HepG2 (cell line): ENCODE measurements around the gene ARIH2. TPM values are rescaled to one million over a fixed set of nuclear protein-coding genes. Genes with fewer than 3 reads are reported as not detected.
A peak's percentile ranks its signal among the peaks of the same experiment; 100 is the strongest.

Experiments
- ARNT ChIP-seq: fragments of 450-650 bp; IDR thresholded peaks from 2 replicates; pipeline ENCODE4 v1.6.1; 2017
- HDAC1 ChIP-seq: sonication (generic); formaldehyde crosslinking; IDR thresholded peaks from 2 replicates; pipeline ENCODE4 v1.5.1; 2020; ENCODE audit warnings: mild to moderate bottlenecking, missing genetic modification reagents
- HNRNPK ChIP-seq: fragments of 200-400 bp; formaldehyde crosslinking; IDR thresholded peaks from 2 replicates; pipeline ENCODE4 v1.6.1; 2018; ENCODE audit warnings: low read length, low read depth, moderate library complexity, mild to moderate bottlenecking; ENCODE audit not compliant: poor library complexity, severe bottlenecking
- HOXA3 ChIP-seq: sonication (generic); formaldehyde crosslinking; IDR thresholded peaks from 2 replicates; pipeline ENCODE4 v1.5.0; 2020; ENCODE audit warnings: missing genetic modification reagents
- JARID2 ChIP-seq: sonication (generic); formaldehyde crosslinking; IDR thresholded peaks from 2 replicates; pipeline ENCODE4 v1.8.1; 2023; ENCODE audit warnings: missing genetic modification reagents, inconsistent platforms; ENCODE audit not compliant: insufficient replicate concordance
- KDM5B ChIP-seq: sonication (generic); formaldehyde crosslinking; IDR thresholded peaks from 2 replicates; pipeline ENCODE4 v1.4.0; 2020; ENCODE audit warnings: missing genetic modification reagents, mild to moderate bottlenecking, borderline replicate concordance
- KMT2A ChIP-seq: sonication (generic); formaldehyde crosslinking; IDR thresholded peaks from 2 replicates; pipeline ENCODE4 v1.4.0; 2020; ENCODE audit warnings: missing genetic modification reagents
- MYC ChIP-seq: sonication (generic); formaldehyde crosslinking; IDR thresholded peaks from 2 replicates; pipeline ENCODE4 v1.9.0; 2021; ENCODE audit warnings: missing genetic modification reagents, borderline replicate concordance
- SALL1 ChIP-seq: sonication (generic); formaldehyde crosslinking; IDR thresholded peaks from 2 replicates; pipeline ENCODE4 v1.8.0; 2022; ENCODE audit warnings: mild to moderate bottlenecking, missing genetic modification reagents
- SETDB1 ChIP-seq: sonication (generic); formaldehyde crosslinking; IDR thresholded peaks from 2 replicates; pipeline ENCODE4 v1.5.1; 2020; ENCODE audit warnings: missing genetic modification reagents, mild to moderate bottlenecking, borderline replicate concordance
- SIN3A ChIP-seq: IDR thresholded peaks from 2 replicates; pipeline ENCODE4 v1.6.1; 2011; ENCODE audit warnings: low read depth, mild to moderate bottlenecking, control low read depth, low read length, borderline replicate concordance
- TAF1 ChIP-seq: sonication (generic); formaldehyde crosslinking; IDR thresholded peaks from 2 replicates; pipeline ENCODE4 v1.4.0; 2020; ENCODE audit warnings: missing genetic modification reagents
- ZBTB42 ChIP-seq: sonication (generic); formaldehyde crosslinking; IDR thresholded peaks from 2 replicates; pipeline ENCODE4 v1.5.0; 2020; ENCODE audit warnings: mild to moderate bottlenecking, missing genetic modification reagents
- ZNF3 ChIP-seq: IDR thresholded peaks from 2 replicates; pipeline ENCODE4 v1.7.0; 2017; ENCODE audit warnings: inconsistent platforms
- polyA plus RNA-seq, 8 experiments: library from polyadenylated mRNA; depleted of rRNA in 3 of 8; stranded (reverse) in 7 of 8; unstranded in 1 of 8; fragments of >200 nt; fragmentation: Illumina TruSeq in 4 of 8; extraction: Trizol in 4 of 8; gene quantifications; 2 replicates each; pipeline versions ENCODE4 v1.2.1 to v1.2.3, GENCODE V29; 2011 to 2016; ENCODE audit warnings: low read depth in 4 of 8, missing spikeins in 1 of 8, mixed read lengths in 1 of 8; ENCODE audit not compliant: insufficient read depth in 1 of 8
- total RNA-seq, 5 experiments: library from RNA; depleted of rRNA; stranded (reverse); fragments of >200 nt; fragmentation: Illumina TruSeq; extraction: Trizol; gene quantifications; 2 replicates each; pipeline ENCODE4 v1.2.3, GENCODE V29; 2016; ENCODE audit warnings: low read depth in 1 of 5
- TF ChIP-seq, protein P1 (sequence below): sonication (generic); formaldehyde crosslinking; IDR thresholded peaks from 2 replicates; pipeline ENCODE4 v1.4.0; 2020; ENCODE audit warnings: missing genetic modification reagents, borderline replicate concordance
- TF ChIP-seq, protein P2 (sequence below): sonication (generic); formaldehyde crosslinking; IDR thresholded peaks from 2 replicates; pipeline ENCODE4 v1.5.0; 2020; ENCODE audit warnings: mild to moderate bottlenecking, missing genetic modification reagents, moderate library complexity
- TF ChIP-seq, protein P3 (sequence below): sonication (generic); formaldehyde crosslinking; IDR thresholded peaks from 2 replicates; pipeline ENCODE4 v1.5.0; 2020; ENCODE audit warnings: mild to moderate bottlenecking, missing genetic modification reagents
- TF ChIP-seq, protein P4 (sequence below): sonication (generic); formaldehyde crosslinking; IDR thresholded peaks from 2 replicates; pipeline ENCODE4 v1.8.1; 2023; ENCODE audit warnings: mild to moderate bottlenecking, missing genetic modification reagents

The ARIH2 gene
- total and polyA plus RNA-seq, 2 of the 13 experiments (the other 11 are each of a cell fraction or from before 2014, with no cell fraction given): 64.8 to 83.3 TPM

DNA sequence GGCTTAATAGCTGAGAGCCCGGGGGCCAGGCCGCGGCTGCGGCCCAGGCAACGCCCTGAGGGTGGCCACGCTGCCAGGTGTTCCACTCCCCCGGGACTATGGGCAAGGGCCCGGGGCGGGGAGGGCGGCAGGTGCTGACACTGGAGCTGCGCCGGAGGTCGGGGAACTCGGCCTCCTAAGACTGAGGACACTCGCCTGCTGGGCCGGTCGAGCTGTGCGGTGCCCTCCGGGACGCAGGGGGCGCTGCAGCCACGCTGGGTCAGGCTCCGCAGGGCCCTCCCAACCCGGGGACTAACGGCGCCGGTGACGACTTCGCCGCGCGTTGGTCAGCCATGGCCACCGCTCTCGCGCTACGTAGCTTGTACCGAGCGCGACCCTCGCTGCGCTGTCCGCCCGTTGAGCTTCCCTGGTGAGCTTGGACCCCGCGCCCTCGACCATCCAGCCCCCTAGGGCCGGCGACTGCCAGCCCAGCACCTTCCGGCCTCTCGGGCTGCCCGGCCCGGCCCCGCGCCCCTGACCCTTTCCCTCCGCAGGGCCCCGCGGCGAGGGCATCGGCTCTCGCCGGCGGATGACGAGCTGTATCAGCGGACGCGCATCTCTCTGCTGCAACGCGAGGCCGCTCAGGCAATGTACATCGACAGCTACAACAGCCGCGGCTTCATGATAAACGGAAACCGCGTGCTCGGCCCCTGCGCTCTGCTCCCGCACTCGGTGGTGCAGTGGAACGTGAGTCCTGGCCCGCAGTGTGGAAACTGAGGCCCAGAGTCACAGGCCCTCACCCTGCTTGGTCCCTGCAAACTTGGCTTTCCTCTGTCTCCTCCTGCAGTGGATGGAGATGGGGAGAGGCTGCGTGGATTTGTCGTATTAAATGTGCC lies 103.4 kb downstream of the ARIH2 start, which contains the start of gene NDUFAF3 (continued):
- TF ChIP-seq, protein P1, sequence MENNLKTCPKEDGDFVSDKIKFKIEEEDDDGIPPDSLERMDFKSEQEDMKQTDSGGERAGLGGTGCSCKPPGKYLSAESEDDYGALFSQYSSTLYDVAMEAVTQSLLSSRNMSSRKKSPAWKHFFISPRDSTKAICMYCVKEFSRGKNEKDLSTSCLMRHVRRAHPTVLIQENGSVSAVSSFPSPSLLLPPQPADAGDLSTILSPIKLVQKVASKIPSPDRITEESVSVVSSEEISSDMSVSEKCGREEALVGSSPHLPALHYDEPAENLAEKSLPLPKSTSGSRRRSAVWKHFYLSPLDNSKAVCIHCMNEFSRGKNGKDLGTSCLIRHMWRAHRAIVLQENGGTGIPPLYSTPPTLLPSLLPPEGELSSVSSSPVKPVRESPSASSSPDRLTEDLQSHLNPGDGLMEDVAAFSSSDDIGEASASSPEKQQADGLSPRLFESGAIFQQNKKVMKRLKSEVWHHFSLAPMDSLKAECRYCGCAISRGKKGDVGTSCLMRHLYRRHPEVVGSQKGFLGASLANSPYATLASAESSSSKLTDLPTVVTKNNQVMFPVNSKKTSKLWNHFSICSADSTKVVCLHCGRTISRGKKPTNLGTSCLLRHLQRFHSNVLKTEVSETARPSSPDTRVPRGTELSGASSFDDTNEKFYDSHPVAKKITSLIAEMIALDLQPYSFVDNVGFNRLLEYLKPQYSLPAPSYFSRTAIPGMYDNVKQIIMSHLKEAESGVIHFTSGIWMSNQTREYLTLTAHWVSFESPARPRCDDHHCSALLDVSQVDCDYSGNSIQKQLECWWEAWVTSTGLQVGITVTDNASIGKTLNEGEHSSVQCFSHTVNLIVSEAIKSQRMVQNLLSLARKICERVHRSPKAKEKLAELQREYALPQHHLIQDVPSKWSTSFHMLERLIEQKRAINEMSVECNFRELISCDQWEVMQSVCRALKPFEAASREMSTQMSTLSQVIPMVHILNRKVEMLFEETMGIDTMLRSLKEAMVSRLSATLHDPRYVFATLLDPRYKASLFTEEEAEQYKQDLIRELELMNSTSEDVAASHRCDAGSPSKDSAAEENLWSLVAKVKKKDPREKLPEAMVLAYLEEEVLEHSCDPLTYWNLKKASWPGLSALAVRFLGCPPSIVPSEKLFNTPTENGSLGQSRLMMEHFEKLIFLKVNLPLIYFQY: no peak; the same call in 1 of the 2 replicates
- TF ChIP-seq TAF1 (peak; percentile 81), KMT2A (peak; percentile 94), HDAC1 (CRISPR knock-in tag) (peak; percentile 88), SALL1 (CRISPR knock-in tag) (peak; percentile 67), MYC (peak; percentile 81; the same call in 1 of the 2 replicates), HNRNPK (peak; percentile 76), ARNT (no peak), SETDB1 (CRISPR knock-in tag) (no peak), ZNF3 (no peak), KDM5B (CRISPR knock-in tag) (peak; percentile 61; the same call in 1 of the 2 replicates), JARID2 (CRISPR knock-in tag) (no peak), SIN3A (0 out of 2 replicates have a peak, but pooled peaks have one; percentile 25), ZBTB42 (CRISPR knock-in tag) (no peak), HOXA3 (CRISPR knock-in tag) (peak; percentile 97)
- TF ChIP-seq, protein P2, sequence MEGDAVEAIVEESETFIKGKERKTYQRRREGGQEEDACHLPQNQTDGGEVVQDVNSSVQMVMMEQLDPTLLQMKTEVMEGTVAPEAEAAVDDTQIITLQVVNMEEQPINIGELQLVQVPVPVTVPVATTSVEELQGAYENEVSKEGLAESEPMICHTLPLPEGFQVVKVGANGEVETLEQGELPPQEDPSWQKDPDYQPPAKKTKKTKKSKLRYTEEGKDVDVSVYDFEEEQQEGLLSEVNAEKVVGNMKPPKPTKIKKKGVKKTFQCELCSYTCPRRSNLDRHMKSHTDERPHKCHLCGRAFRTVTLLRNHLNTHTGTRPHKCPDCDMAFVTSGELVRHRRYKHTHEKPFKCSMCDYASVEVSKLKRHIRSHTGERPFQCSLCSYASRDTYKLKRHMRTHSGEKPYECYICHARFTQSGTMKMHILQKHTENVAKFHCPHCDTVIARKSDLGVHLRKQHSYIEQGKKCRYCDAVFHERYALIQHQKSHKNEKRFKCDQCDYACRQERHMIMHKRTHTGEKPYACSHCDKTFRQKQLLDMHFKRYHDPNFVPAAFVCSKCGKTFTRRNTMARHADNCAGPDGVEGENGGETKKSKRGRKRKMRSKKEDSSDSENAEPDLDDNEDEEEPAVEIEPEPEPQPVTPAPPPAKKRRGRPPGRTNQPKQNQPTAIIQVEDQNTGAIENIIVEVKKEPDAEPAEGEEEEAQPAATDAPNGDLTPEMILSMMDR (CRISPR knock-in tag): peak; percentile 97
- TF ChIP-seq, protein P3, sequence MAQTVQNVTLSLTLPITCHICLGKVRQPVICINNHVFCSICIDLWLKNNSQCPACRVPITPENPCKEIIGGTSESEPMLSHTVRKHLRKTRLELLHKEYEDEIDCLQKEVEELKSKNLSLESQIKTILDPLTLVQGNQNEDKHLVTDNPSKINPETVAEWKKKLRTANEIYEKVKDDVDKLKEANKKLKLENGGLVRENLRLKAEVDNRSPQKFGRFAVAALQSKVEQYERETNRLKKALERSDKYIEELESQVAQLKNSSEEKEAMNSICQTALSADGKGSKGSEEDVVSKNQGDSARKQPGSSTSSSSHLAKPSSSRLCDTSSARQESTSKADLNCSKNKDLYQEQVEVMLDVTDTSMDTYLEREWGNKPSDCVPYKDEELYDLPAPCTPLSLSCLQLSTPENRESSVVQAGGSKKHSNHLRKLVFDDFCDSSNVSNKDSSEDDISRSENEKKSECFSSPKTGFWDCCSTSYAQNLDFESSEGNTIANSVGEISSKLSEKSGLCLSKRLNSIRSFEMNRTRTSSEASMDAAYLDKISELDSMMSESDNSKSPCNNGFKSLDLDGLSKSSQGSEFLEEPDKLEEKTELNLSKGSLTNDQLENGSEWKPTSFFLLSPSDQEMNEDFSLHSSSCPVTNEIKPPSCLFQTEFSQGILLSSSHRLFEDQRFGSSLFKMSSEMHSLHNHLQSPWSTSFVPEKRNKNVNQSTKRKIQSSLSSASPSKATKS (CRISPR knock-in tag): peak; percentile 23; the same call in 1 of the 2 replicates
- TF ChIP-seq, protein P4, sequence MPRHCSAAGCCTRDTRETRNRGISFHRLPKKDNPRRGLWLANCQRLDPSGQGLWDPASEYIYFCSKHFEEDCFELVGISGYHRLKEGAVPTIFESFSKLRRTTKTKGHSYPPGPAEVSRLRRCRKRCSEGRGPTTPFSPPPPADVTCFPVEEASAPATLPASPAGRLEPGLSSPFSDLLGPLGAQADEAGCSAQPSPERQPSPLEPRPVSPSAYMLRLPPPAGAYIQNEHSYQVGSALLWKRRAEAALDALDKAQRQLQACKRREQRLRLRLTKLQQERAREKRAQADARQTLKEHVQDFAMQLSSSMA (CRISPR knock-in tag): no peak
